Measurements from ENCODE around the gene PRSS37.

Gene PRSS37, protein sequence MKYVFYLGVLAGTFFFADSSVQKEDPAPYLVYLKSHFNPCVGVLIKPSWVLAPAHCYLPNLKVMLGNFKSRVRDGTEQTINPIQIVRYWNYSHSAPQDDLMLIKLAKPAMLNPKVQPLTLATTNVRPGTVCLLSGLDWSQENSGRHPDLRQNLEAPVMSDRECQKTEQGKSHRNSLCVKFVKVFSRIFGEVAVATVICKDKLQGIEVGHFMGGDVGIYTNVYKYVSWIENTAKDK

GRCh38 chr7:141841385-141841784 lies at the start of gene PRSS37:
PRSS37 (minus strand) TSS chr7:141841485; CDS start chr7:141841049, 436 bp downstream.
- Histone ChIP-seq H3K9me3 (ENCODE audit: control insufficient read depth in 2 of 2, low read length in 2 of 2) (no peaks in the 10 kb centered on the region), H3K4me3 (ENCODE audit: low read length in 2 of 2) (no peak within 1 kb of the TSS), H3K9ac (ENCODE audit: low read length in 2 of 2) (no peak within 1 kb of the TSS), H3K27me3 (ENCODE audit: control insufficient read depth in 1 of 2, insufficient read depth in 2 of 2, low read length in 2 of 2) (no peaks in the 10 kb centered on the region), H3K4me1 (ENCODE audit: control insufficient read depth, insufficient read depth, low read length) (no peaks in the 10 kb centered on the region), H3K36me3 (ENCODE audit: control insufficient read depth in 2 of 2, insufficient read depth in 2 of 2, low read length in 2 of 2) (no peaks in the 10 kb centered on the region), H3K27ac (ENCODE audit: low read length) (no peak within 1 kb of the TSS)

- Histone ChIP-seq H3K4me3 (ENCODE audit: low read length in 2 of 2) (no peak overlapping the region), H3K9ac (ENCODE audit: low read length in 2 of 2) (no peak overlapping the region), H3K9me3 (ENCODE audit: control insufficient read depth in 2 of 2, low read length in 2 of 2) (peaks cover 0 to 2% of the 10 kb centered on the region in 2 donors), H3K4me1 (ENCODE audit: control insufficient read depth, insufficient read depth, low read length) (no peaks in the 10 kb centered on the region), H3K27me3 (ENCODE audit: control insufficient read depth in 1 of 2, insufficient read depth in 2 of 2, low read length in 2 of 2) (no peaks in the 10 kb centered on the region), H3K27ac (ENCODE audit: low read length) (no peak overlapping the region), H3K36me3 (ENCODE audit: control insufficient read depth in 2 of 2, insufficient read depth in 2 of 2, low read length in 2 of 2) (no peaks in the 10 kb centered on the region)
Measured at GRCh38 chr7:141889321-141889720, 48.0 kb upstream of the PRSS37 start.

- no peak overlapping the region for H3K27ac ChIP-seq (ENCODE audit: low read length)
- no peaks in the 10 kb centered on the region for H3K27me3 ChIP-seq (ENCODE audit: control insufficient read depth in 1 of 2, insufficient read depth in 2 of 2, low read length in 2 of 2)
- no peaks in the 10 kb centered on the region for H3K4me1 ChIP-seq (ENCODE audit: control insufficient read depth, insufficient read depth, low read length)
- H3K36me3 ChIP-seq (ENCODE audit: control insufficient read depth in 2 of 2, insufficient read depth in 2 of 2, low read length in 2 of 2): no peaks in the 10 kb centered on the region
- H3K9ac ChIP-seq (ENCODE audit: low read length in 2 of 2): no peak overlapping the region
- no peak overlapping the region for H3K4me3 ChIP-seq (ENCODE audit: low read length in 2 of 2)
- H3K9me3 ChIP-seq (ENCODE audit: control insufficient read depth in 2 of 2, low read length in 2 of 2): peaks cover 4 to 6% of the 10 kb centered on the region in 2 donors
Measured at GRCh38 chr7:141884539-141885225, 43.4 kb upstream of the PRSS37 start.

DNA sequence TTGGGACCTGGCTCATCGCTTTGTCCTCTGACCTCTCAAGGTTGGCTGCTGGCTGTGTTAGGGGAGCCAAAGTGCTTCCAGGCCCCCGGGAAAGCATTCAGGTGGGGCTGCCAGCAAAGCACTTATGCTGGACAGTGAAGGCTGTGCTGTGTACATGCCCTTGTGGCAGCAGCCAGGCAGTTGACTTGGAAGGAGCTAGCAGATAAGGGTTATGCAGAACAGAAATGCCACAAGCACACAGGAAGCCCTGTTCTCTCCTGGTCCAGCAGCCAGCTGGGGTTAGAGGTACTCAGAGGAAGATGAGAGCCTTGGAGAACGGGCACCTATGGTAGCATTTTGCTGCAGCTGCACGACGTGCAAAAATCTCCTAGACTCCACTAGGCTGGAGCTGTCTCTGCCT lies 39.7 kb upstream of the PRSS37 start:
- Histone ChIP-seq H3K36me3 (ENCODE audit: control insufficient read depth in 2 of 2, insufficient read depth in 2 of 2, low read length in 2 of 2) (no peaks in the 10 kb centered on the region), H3K4me1 (ENCODE audit: control insufficient read depth, insufficient read depth, low read length) (no peaks in the 10 kb centered on the region), H3K27me3 (ENCODE audit: control insufficient read depth in 1 of 2, insufficient read depth in 2 of 2, low read length in 2 of 2) (no peaks in the 10 kb centered on the region), H3K27ac (ENCODE audit: low read length) (no peak overlapping the region), H3K9ac (ENCODE audit: low read length in 2 of 2) (no peak overlapping the region), H3K4me3 (ENCODE audit: low read length in 2 of 2) (no peak overlapping the region), H3K9me3 (ENCODE audit: control insufficient read depth in 2 of 2, low read length in 2 of 2) (peaks cover 4 to 5% of the 10 kb centered on the region in 2 donors)

GRCh38 chr7:141877365-141877764 lies 36.1 kb upstream of the PRSS37 start:
- no peak overlapping the region for H3K27ac ChIP-seq (ENCODE audit: low read length)

DNA sequence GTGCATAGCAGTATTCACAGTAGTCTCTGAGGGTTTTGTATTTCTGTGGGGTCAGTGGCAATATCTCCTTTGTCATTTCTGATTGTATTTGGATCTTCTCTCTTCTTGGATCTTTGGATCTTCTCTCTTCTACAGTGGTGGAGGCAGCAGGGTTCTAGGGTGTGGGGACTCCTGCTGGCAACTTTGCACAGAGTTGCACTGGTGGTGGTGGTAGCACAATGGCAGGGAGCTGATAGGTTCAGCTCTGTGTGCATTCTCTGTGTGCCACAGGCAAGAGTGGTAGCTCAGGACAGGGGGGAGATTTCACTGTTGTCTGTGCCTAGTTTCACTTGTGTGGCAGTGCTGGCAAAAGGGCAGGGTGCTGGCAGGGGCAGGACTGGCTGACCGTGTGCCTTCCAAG lies 35.1 kb upstream of the PRSS37 start:
- Histone ChIP-seq H3K36me3 (ENCODE audit: control insufficient read depth in 2 of 2, insufficient read depth in 2 of 2, low read length in 2 of 2) (no peaks in the 10 kb centered on the region), H3K4me1 (ENCODE audit: control insufficient read depth, insufficient read depth, low read length) (no peaks in the 10 kb centered on the region), H3K9ac (ENCODE audit: low read length in 2 of 2) (no peak overlapping the region), H3K9me3 (ENCODE audit: control insufficient read depth in 2 of 2, low read length in 2 of 2) (peaks cover 2 to 7% of the 10 kb centered on the region in 2 donors), H3K27ac (ENCODE audit: low read length) (no peak overlapping the region), H3K27me3 (ENCODE audit: control insufficient read depth in 1 of 2, insufficient read depth in 2 of 2, low read length in 2 of 2) (no peaks in the 10 kb centered on the region), H3K4me3 (ENCODE audit: low read length in 2 of 2) (no peak overlapping the region)

More at GRCh38 chr7:141877365-141877764, 36.1 kb upstream of the PRSS37 start:
- Histone ChIP-seq H3K9me3 (ENCODE audit: control insufficient read depth in 2 of 2, low read length in 2 of 2) (peaks cover 5 to 7% of the 10 kb centered on the region in 2 donors), H3K27me3 (ENCODE audit: control insufficient read depth in 1 of 2, insufficient read depth in 2 of 2, low read length in 2 of 2) (no peaks in the 10 kb centered on the region), H3K9ac (ENCODE audit: low read length in 2 of 2) (no peak overlapping the region), H3K36me3 (ENCODE audit: control insufficient read depth in 2 of 2, insufficient read depth in 2 of 2, low read length in 2 of 2) (no peaks in the 10 kb centered on the region), H3K4me1 (ENCODE audit: control insufficient read depth, insufficient read depth, low read length) (no peaks in the 10 kb centered on the region), H3K4me3 (ENCODE audit: low read length in 2 of 2) (no peak overlapping the region)

DNA sequence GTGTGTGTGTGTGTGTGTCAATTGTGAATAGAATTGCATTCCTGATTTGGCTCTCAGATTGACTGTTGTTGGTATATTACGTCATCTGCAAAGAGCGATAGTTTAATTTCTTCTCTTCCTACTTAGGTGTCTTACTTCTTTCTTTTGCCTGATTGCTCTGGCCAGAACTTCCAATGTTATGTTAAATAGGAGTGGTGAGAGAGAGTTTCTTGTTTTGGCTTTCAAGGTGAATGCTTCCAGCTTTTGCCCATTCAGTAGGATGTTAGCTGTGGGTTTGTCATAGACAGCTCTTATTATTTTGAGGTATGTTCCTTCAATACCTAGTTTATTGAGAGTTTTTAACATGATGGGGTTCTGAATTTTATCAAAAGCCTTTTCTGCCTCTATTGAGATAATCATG lies 34.2 kb upstream of the PRSS37 start:
- H3K4me1 ChIP-seq (ENCODE audit: control insufficient read depth, insufficient read depth, low read length): no peaks in the 10 kb centered on the region
- H3K27ac ChIP-seq (ENCODE audit: low read length): no peak overlapping the region
- no peak overlapping the region for H3K9ac ChIP-seq (ENCODE audit: low read length in 2 of 2)

DNA sequence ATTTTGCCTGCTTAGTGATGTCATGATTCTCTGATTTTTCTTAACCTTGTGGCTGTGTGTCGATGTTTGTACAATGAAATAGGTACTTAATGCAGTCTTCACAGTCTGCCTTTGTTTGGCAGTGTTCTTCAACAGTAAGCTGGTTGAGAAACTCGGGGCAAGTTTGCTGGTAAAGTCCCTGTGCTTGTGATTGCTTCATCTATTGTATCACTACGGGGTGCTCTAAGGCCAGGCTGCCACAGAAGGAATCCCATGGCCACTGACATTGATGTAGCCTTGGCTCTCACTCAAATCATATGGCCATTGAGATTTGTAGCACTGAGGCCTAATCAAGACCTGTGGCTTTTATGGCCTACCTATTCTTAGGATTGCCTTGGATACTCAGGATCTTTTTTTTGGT lies 33.5 kb upstream of the PRSS37 start:
- peaks cover 0 to 3% of the 10 kb centered on the region in 2 donors for H3K9me3 ChIP-seq (ENCODE audit: control insufficient read depth in 2 of 2, low read length in 2 of 2)
- H3K9ac ChIP-seq (ENCODE audit: low read length in 2 of 2): no peak overlapping the region
- H3K27me3 ChIP-seq (ENCODE audit: control insufficient read depth in 1 of 2, insufficient read depth in 2 of 2, low read length in 2 of 2): no peaks in the 10 kb centered on the region
- H3K4me3 ChIP-seq (ENCODE audit: low read length in 2 of 2): no peak overlapping the region
- no peak overlapping the region for H3K27ac ChIP-seq (ENCODE audit: low read length)
- no peaks in the 10 kb centered on the region for H3K36me3 ChIP-seq (ENCODE audit: control insufficient read depth in 2 of 2, insufficient read depth in 2 of 2, low read length in 2 of 2)
- no peaks in the 10 kb centered on the region for H3K4me1 ChIP-seq (ENCODE audit: control insufficient read depth, insufficient read depth, low read length)

More for the DNA sequence above, 34.2 kb upstream of the PRSS37 start:
- no peaks in the 10 kb centered on the region for H3K27me3 ChIP-seq (ENCODE audit: control insufficient read depth in 1 of 2, insufficient read depth in 2 of 2, low read length in 2 of 2)
- H3K36me3 ChIP-seq (ENCODE audit: control insufficient read depth in 2 of 2, insufficient read depth in 2 of 2, low read length in 2 of 2): no peaks in the 10 kb centered on the region
- H3K4me3 ChIP-seq (ENCODE audit: low read length in 2 of 2): no peak overlapping the region
- peaks cover 0 to 3% of the 10 kb centered on the region in 2 donors for H3K9me3 ChIP-seq (ENCODE audit: control insufficient read depth in 2 of 2, low read length in 2 of 2)

DNA sequence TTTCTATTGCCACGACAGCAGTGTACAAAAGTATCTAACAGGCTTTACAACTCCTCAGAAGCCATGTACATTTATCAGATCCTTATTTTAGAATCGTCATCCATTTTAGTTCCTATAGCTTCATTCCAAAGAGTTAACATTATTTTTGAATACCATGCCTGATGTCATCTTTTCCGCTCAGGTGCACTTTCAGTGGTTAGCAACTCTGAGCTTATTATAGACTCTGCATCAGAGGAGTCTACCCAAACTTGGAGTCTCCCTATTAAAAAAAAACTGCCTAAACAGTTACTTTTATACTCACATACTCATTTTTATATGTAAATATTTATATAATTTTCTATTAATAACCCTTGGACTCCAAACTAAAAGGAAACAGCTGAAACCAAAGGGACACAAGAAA lies 31.6 kb upstream of the PRSS37 start:
- Histone ChIP-seq H3K4me3 (ENCODE audit: low read length in 2 of 2) (no peak overlapping the region), H3K9ac (ENCODE audit: low read length in 2 of 2) (no peak overlapping the region), H3K36me3 (ENCODE audit: control insufficient read depth in 2 of 2, insufficient read depth in 2 of 2, low read length in 2 of 2) (no peaks in the 10 kb centered on the region), H3K27me3 (ENCODE audit: control insufficient read depth in 1 of 2, insufficient read depth in 2 of 2, low read length in 2 of 2) (no peaks in the 10 kb centered on the region), H3K9me3 (ENCODE audit: control insufficient read depth in 2 of 2, low read length in 2 of 2) (peaks cover 0 to 3% of the 10 kb centered on the region in 2 donors), H3K4me1 (ENCODE audit: control insufficient read depth, insufficient read depth, low read length) (no peaks in the 10 kb centered on the region), H3K27ac (ENCODE audit: low read length) (no peak overlapping the region)

DNA sequence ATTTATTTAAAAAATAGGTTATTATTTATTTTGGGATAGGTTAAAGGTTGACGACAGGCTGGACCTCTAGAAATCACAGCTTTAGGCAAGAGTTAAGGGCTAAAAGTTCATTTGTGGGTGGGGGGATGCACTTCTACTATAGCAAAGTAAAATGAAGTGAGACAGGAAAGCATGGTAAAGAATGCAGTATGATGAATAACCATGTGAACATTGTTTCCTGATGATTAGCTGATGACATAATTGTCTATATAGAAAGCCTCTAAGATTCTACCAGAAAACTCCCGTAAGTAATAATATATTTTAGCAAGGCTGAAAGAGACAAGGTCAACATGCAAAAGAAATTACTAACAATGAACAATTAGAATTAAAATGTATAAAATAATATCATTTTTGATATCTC lies 25.7 kb upstream of the PRSS37 start:
- H3K36me3 ChIP-seq (ENCODE audit: control insufficient read depth in 2 of 2, insufficient read depth in 2 of 2, low read length in 2 of 2): no peaks in the 10 kb centered on the region
- no peaks in the 10 kb centered on the region for H3K4me1 ChIP-seq (ENCODE audit: control insufficient read depth, insufficient read depth, low read length)
- no peaks in the 10 kb centered on the region for H3K9me3 ChIP-seq (ENCODE audit: control insufficient read depth in 2 of 2, low read length in 2 of 2)
- no peak overlapping the region for H3K9ac ChIP-seq (ENCODE audit: low read length in 2 of 2)
- no peaks in the 10 kb centered on the region for H3K27me3 ChIP-seq (ENCODE audit: control insufficient read depth in 1 of 2, insufficient read depth in 2 of 2, low read length in 2 of 2)
- no peak overlapping the region for H3K27ac ChIP-seq (ENCODE audit: low read length)
- no peak overlapping the region for H3K4me3 ChIP-seq (ENCODE audit: low read length in 2 of 2)
